ENCODE measurements around the gene TOMM40.

TOMM40 gene

DNA sequence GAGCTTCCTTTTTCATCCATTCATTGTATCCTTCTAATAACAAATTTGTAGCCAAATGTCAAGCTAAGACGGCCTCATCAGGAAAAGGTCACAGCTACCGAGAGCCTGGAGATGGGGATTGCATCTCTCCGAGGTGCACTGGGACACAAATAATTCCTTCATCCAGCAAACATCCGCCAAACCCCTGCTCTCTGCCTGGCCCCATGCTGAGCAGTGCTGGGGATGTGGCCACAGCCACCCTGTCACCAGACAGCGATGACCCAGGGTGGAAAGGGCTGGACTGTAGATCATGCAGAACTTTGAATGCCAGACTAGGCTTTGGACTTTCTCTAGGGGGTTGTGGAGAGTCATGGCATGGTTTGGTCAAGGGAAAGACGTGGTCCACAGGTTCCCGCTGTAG is 1.9 kb downstream of the TOMM40 start:
- H2AK5ac ChIP-seq (ENCODE audit: low read length): no peak overlapping the region
- WGBS (ENCODE audit: extremely low coverage, insufficient coverage, insufficient read length): no CpG with 5 or more reads among the region's 7 CpGs
- H3K4me1 ChIP-seq (ENCODE audit: control insufficient read depth in 1 of 2, insufficient read depth in 2 of 2, low read length in 2 of 2): peaks cover 6 to 10% of the 10 kb centered on the region in 2 experiments
- H3K4me3 ChIP-seq (ENCODE audit: low read depth, low read length): no peak overlapping the region
- no peak overlapping the region for H3K9ac ChIP-seq (ENCODE audit: low read length)
- H4K8ac ChIP-seq (ENCODE audit: low read depth, low read length): no peak overlapping the region
- H3K23ac ChIP-seq (ENCODE audit: low read length): no peak overlapping the region
- no peak overlapping the region for H3K4me2 ChIP-seq (ENCODE audit: low read length)
- DNase-seq: no peak
- H3K14ac ChIP-seq (ENCODE audit: low read length): no peak overlapping the region
- no peak overlapping the region for H4K12ac ChIP-seq (ENCODE audit: low read depth, low read length)
- H3K27me3 ChIP-seq (ENCODE audit: insufficient read depth, low read length): no peaks in the 10 kb centered on the region
- H2BK12ac ChIP-seq (ENCODE audit: low read length): no peak overlapping the region
- H3K9me3 ChIP-seq (ENCODE audit: insufficient read depth, low read depth, low read length): peaks cover 2% of the 10 kb centered on the region
- no peak overlapping the region for H2BK120ac ChIP-seq (ENCODE audit: insufficient read depth, low read length, poor library complexity)
- H4K91ac ChIP-seq (ENCODE audit: low read depth, low read length): no peak overlapping the region
- peaks cover 5% of the 10 kb centered on the region for H3K79me1 ChIP-seq (ENCODE audit: low read length)
- H3K79me2 ChIP-seq (ENCODE audit: control insufficient read depth, insufficient read depth, low read length, poor library complexity): peaks cover 12% of the 10 kb centered on the region
- peaks cover 59 to 60% of the 10 kb centered on the region in 2 experiments for H3K36me3 ChIP-seq (ENCODE audit: control insufficient read depth in 1 of 2, insufficient read depth in 2 of 2, low read length in 2 of 2)
- no peak overlapping the region for H3K18ac ChIP-seq (ENCODE audit: low read length)
- no peak overlapping the region for H3K27ac ChIP-seq (ENCODE audit: low read depth, low read length)
- H3K4ac ChIP-seq (ENCODE audit: low read depth, low read length): peak overlapping the region; percentile 39
- H2AFZ ChIP-seq (ENCODE audit: insufficient read depth, low read length, poor library complexity): no peak overlapping the region
- no peak overlapping the region for H2BK5ac ChIP-seq (ENCODE audit: low read depth, low read length, poor library complexity)

DNA sequence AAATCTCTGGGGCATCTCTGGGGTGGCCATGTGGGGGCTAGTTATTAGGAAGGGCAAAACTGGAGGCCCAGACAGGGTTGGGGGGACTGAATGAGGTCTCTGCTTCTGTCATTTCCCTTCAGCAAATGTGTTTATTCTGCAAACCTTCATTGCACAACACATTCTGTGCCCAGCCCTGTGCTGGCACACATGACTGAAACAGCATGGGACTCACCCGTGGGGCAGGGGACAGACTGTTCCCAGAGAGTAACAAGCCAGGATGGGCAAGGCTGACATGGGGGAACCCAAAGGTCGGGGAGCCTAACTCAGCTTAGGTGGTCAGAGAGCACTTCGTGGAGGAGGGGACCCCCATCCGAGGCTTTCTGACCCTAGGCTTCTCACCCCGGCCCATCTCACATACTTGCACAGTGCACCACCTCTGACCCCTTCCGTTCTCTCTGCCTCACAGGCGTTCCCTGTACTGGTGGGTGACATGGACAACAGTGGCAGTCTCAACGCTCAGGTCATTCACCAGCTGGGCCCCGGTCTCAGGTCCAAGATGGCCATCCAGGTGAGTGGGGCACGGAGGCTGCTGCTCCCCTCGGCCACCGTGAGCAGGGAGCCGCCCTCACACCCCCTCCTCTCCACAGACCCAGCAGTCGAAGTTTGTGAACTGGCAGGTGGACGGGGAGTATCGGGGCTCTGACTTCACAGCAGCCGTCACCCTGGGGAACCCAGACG is 2.4 kb downstream of the TOMM40 start:
- no peak overlapping the region for H2AK5ac ChIP-seq (ENCODE audit: low read length)
- peaks cover 12% of the 10 kb centered on the region for H3K79me2 ChIP-seq (ENCODE audit: control insufficient read depth, insufficient read depth, low read length, poor library complexity)
- no peak for DNase-seq
- H3K18ac ChIP-seq (ENCODE audit: low read length): no peak overlapping the region
- no peak overlapping the region for H2BK120ac ChIP-seq (ENCODE audit: insufficient read depth, low read length, poor library complexity)
- no peak overlapping the region for H2AFZ ChIP-seq (ENCODE audit: insufficient read depth, low read length, poor library complexity)
- H3K36me3 ChIP-seq (ENCODE audit: control insufficient read depth in 1 of 2, insufficient read depth in 2 of 2, low read length in 2 of 2): peaks cover 57 to 58% of the 10 kb centered on the region in 2 experiments
- no peak overlapping the region for H4K8ac ChIP-seq (ENCODE audit: low read depth, low read length)
- H4K12ac ChIP-seq (ENCODE audit: low read depth, low read length): no peak overlapping the region
- no peak overlapping the region for H3K9ac ChIP-seq (ENCODE audit: low read length)
- H3K9me3 ChIP-seq (ENCODE audit: insufficient read depth, low read depth, low read length): peaks cover 2% of the 10 kb centered on the region
- no peaks in the 10 kb centered on the region for H3K27me3 ChIP-seq (ENCODE audit: insufficient read depth, low read length)
- peaks cover 6 to 10% of the 10 kb centered on the region in 2 experiments for H3K4me1 ChIP-seq (ENCODE audit: control insufficient read depth in 1 of 2, insufficient read depth in 2 of 2, low read length in 2 of 2)
- no peak overlapping the region for H3K23ac ChIP-seq (ENCODE audit: low read length)
- no peak overlapping the region for H3K4me2 ChIP-seq (ENCODE audit: low read length)
- H3K4me3 ChIP-seq (ENCODE audit: low read depth, low read length): no peak overlapping the region
- peaks cover 5% of the 10 kb centered on the region for H3K79me1 ChIP-seq (ENCODE audit: low read length)
- no peak overlapping the region for H3K27ac ChIP-seq (ENCODE audit: low read depth, low read length)
- H2BK5ac ChIP-seq (ENCODE audit: low read depth, low read length, poor library complexity): no peak overlapping the region
- no peak overlapping the region for H3K14ac ChIP-seq (ENCODE audit: low read length)
- peak overlapping the region; percentile 19 for H3K4ac ChIP-seq (ENCODE audit: low read depth, low read length)
- no peak overlapping the region for H2BK12ac ChIP-seq (ENCODE audit: low read length)
- no peak overlapping the region for H4K91ac ChIP-seq (ENCODE audit: low read depth, low read length)
- no CpG with 5 or more reads among the region's 18 CpGs for WGBS (ENCODE audit: extremely low coverage, insufficient coverage, insufficient read length)

- no peak overlapping the region for H3K23ac ChIP-seq (ENCODE audit: low read length)
- H3K4ac ChIP-seq (ENCODE audit: low read depth, low read length): no peak overlapping the region
These were observed 3.0 kb downstream of the TOMM40 start for GRCh38 chr19:44894052-44894400.

DNA sequence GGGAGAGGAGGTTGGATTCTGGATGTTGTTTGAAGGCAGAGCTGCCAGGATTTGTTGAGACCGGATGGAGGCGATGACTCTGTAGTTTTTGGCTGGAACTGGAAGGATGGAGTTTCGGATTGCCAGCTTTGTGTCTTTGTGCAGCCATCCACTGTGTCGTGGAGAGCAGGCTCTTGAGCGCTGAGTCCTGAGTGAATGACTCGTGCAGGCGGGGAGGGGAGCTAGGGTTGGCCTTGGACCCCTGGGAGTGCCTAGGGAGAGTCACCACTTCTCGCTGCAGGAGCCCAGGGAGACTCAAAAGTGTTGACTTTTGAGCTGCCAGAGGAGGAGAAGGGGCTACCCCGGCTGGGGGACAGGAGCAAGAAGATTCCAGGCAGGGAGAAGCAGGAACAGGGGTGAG is 3.9 kb downstream of the TOMM40 start:
- Histone ChIP-seq H3K27me3 (ENCODE audit: insufficient read depth, low read length) (no peaks in the 10 kb centered on the region), H3K79me1 (ENCODE audit: low read length) (peaks cover 5% of the 10 kb centered on the region), H3K4me1 (ENCODE audit: control insufficient read depth in 1 of 2, insufficient read depth in 2 of 2, low read length in 2 of 2) (peaks cover 6% of the 10 kb centered on the region in 2 experiments), H4K8ac (ENCODE audit: low read depth, low read length) (no peak overlapping the region), H3K27ac (ENCODE audit: low read depth, low read length) (no peak overlapping the region), H4K12ac (ENCODE audit: low read depth, low read length) (no peak overlapping the region), H3K36me3 (ENCODE audit: control insufficient read depth in 1 of 2, insufficient read depth in 2 of 2, low read length in 2 of 2) (peaks cover 57 to 61% of the 10 kb centered on the region in 2 experiments), H3K4me2 (ENCODE audit: low read length) (no peak overlapping the region), H3K4me3 (ENCODE audit: low read depth, low read length) (no peak overlapping the region), H2AFZ (ENCODE audit: insufficient read depth, low read length, poor library complexity) (no peak overlapping the region), H2BK5ac (ENCODE audit: low read depth, low read length, poor library complexity) (no peak overlapping the region), H2BK120ac (ENCODE audit: insufficient read depth, low read length, poor library complexity) (no peak overlapping the region), H2BK12ac (ENCODE audit: low read length) (no peak overlapping the region), H3K9ac (ENCODE audit: low read length) (no peak overlapping the region), H2AK5ac (ENCODE audit: low read length) (no peak overlapping the region), H3K4ac (ENCODE audit: low read depth, low read length) (no peak overlapping the region), H3K79me2 (ENCODE audit: control insufficient read depth, insufficient read depth, low read length, poor library complexity) (peaks cover 12% of the 10 kb centered on the region), H3K18ac (ENCODE audit: low read length) (no peak overlapping the region), H3K14ac (ENCODE audit: low read length) (no peak overlapping the region), H4K91ac (ENCODE audit: low read depth, low read length) (no peak overlapping the region), H3K9me3 (ENCODE audit: insufficient read depth, low read depth, low read length) (peaks cover 2% of the 10 kb centered on the region), H3K23ac (ENCODE audit: low read length) (no peak overlapping the region)
- WGBS (ENCODE audit: extremely low coverage, insufficient coverage, insufficient read length): no CpG with 5 or more reads among the region's 9 CpGs
- DNase-seq: no peak

More at GRCh38 chr19:44894052-44894400, 3.0 kb downstream of the TOMM40 start:
- Histone ChIP-seq H3K79me1 (ENCODE audit: low read length) (peaks cover 5% of the 10 kb centered on the region), H3K14ac (ENCODE audit: low read length) (no peak overlapping the region), H3K4me2 (ENCODE audit: low read length) (no peak overlapping the region), H4K91ac (ENCODE audit: low read depth, low read length) (no peak overlapping the region), H3K9ac (ENCODE audit: low read length) (no peak overlapping the region), H3K18ac (ENCODE audit: low read length) (no peak overlapping the region), H3K79me2 (ENCODE audit: control insufficient read depth, insufficient read depth, low read length, poor library complexity) (peaks cover 12% of the 10 kb centered on the region), H4K12ac (ENCODE audit: low read depth, low read length) (no peak overlapping the region), H3K4me3 (ENCODE audit: low read depth, low read length) (no peak overlapping the region), H3K27ac (ENCODE audit: low read depth, low read length) (no peak overlapping the region), H3K36me3 (ENCODE audit: control insufficient read depth in 1 of 2, insufficient read depth in 2 of 2, low read length in 2 of 2) (peaks cover 55% of the 10 kb centered on the region in 2 experiments), H2BK12ac (ENCODE audit: low read length) (no peak overlapping the region), H2BK5ac (ENCODE audit: low read depth, low read length, poor library complexity) (no peak overlapping the region), H2BK120ac (ENCODE audit: insufficient read depth, low read length, poor library complexity) (no peak overlapping the region), H4K8ac (ENCODE audit: low read depth, low read length) (no peak overlapping the region), H2AK5ac (ENCODE audit: low read length) (no peak overlapping the region), H3K27me3 (ENCODE audit: insufficient read depth, low read length) (no peaks in the 10 kb centered on the region), H3K9me3 (ENCODE audit: insufficient read depth, low read depth, low read length) (peaks cover 2% of the 10 kb centered on the region), H2AFZ (ENCODE audit: insufficient read depth, low read length, poor library complexity) (no peak overlapping the region), H3K4me1 (ENCODE audit: control insufficient read depth in 1 of 2, insufficient read depth in 2 of 2, low read length in 2 of 2) (peaks cover 6 to 10% of the 10 kb centered on the region in 2 experiments)
- no CpG with 5 or more reads among the region's 6 CpGs for WGBS (ENCODE audit: extremely low coverage, insufficient coverage, insufficient read length)
- DNase-seq: no peak

Data from trophoblast cell (in vitro differentiated cells and primary cell).